ENCODE measurements around the gene MORN2.
A peak's percentile ranks its signal among the peaks of the same experiment; 100 is the strongest.

Gene MORN2

DNA sequence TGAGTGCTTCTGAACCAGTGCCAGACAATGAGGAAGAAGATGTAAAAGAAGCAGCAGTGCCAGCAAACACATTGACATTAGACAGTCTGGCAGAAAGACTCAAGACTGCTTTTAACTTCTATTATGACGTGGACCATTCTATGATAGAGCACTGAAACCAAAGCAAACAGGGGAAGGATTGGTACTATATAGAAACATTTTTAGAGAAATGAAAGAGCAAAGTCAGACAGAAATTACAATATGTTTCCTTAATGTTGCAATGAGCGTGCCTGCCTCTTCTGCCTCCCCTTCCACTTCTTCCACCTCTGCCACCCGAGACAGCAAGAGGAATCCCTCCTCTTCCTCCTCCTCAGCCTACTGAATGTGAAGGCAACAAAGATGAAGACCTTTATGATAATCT is 39.8 kb upstream of the MORN2 start:
- TF ChIP-seq, protein P1, sequence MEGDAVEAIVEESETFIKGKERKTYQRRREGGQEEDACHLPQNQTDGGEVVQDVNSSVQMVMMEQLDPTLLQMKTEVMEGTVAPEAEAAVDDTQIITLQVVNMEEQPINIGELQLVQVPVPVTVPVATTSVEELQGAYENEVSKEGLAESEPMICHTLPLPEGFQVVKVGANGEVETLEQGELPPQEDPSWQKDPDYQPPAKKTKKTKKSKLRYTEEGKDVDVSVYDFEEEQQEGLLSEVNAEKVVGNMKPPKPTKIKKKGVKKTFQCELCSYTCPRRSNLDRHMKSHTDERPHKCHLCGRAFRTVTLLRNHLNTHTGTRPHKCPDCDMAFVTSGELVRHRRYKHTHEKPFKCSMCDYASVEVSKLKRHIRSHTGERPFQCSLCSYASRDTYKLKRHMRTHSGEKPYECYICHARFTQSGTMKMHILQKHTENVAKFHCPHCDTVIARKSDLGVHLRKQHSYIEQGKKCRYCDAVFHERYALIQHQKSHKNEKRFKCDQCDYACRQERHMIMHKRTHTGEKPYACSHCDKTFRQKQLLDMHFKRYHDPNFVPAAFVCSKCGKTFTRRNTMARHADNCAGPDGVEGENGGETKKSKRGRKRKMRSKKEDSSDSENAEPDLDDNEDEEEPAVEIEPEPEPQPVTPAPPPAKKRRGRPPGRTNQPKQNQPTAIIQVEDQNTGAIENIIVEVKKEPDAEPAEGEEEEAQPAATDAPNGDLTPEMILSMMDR (conservative IDR thresholded peaks at IDR 0.05; ENCODE audit: control insufficient read depth, insufficient read depth, low read depth, low read length): no peak
- DNase-seq (ENCODE audit: low read depth): no peak
- no peak overlapping the region for H3K4me3 ChIP-seq (ENCODE audit: control insufficient read depth, low read depth, low read length)

DNA sequence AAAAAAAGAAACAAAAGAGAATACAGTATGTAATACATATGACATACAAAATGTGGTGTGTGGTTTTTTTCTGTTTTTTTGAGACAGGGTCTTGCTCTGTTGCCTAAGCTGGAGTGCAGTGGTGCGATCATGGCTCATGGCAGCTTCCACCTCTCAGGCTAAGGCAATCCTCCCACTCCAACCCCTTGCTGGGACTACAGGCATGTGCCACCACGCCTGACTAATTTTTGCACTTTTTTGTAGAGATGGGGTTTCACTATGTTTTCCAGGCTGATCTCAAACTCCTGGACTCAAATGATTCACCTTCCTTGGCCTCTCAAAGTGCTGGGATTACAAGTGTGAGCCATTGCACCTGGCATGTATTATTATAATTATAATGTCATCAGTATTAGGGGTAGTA is 39.0 kb upstream of the MORN2 start:
- TF ChIP-seq, protein P1 (conservative IDR thresholded peaks at IDR 0.05; ENCODE audit: control insufficient read depth, insufficient read depth, low read depth, low read length): no peak
- no peak overlapping the region for H3K4me3 ChIP-seq (ENCODE audit: control insufficient read depth, low read depth, low read length)
- no peak for DNase-seq (ENCODE audit: low read depth)

GRCh38 chr2:38850045-38850444 is 25.7 kb upstream of the MORN2 start:
- DNase-seq (ENCODE audit: low read depth): no peak
- TF ChIP-seq, protein P1 (conservative IDR thresholded peaks at IDR 0.05; ENCODE audit: control insufficient read depth, insufficient read depth, low read depth, low read length): no peak
- H3K4me3 ChIP-seq (ENCODE audit: control insufficient read depth, low read depth, low read length): no peak overlapping the region

GRCh38 chr2:38856165-38856564 is 19.6 kb upstream of the MORN2 start:
- H3K4me3 ChIP-seq (ENCODE audit: control insufficient read depth, low read depth, low read length): no peak overlapping the region
- peak; percentile 48 for DNase-seq (ENCODE audit: low read depth)
- TF ChIP-seq, protein P1 (conservative IDR thresholded peaks at IDR 0.05; ENCODE audit: control insufficient read depth, insufficient read depth, low read depth, low read length): no peak

- H3K4me3 ChIP-seq (ENCODE audit: control insufficient read depth, low read depth, low read length): no peak overlapping the region
- TF ChIP-seq, protein P1 (conservative IDR thresholded peaks at IDR 0.05; ENCODE audit: control insufficient read depth, insufficient read depth, low read depth, low read length): no peak
- no peak for DNase-seq (ENCODE audit: low read depth)
These were observed 13.3 kb upstream of the MORN2 start for GRCh38 chr2:38862476-38862875.

DNA sequence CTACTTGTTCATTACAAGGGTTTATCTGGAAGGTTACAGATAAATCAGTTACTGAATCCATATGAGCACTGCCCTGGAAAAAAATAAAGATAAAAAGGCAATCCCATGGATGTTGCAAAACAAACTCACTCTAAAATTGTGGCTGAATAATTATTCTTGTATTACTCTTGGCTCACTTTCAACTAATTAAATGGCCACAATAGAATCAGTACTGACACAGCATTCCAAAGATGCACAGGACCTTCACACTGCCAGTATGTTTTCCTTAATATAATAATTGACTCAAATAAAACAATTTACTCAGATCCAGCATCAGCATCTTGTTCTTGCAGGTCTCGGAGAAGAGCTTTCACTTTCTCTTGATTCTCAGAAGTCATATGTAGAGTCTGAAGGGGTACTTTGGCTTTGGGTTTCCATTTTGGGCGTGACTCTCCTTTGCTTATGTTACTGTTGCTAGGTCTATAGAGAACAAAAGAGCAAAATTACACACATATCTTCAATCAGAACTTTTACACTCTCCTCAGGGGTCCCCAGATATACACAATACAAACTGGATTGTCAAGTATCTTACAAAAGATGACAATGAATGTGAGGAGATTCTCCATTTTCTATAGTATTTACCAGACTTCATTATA is 12.6 kb upstream of the MORN2 start:
- TF ChIP-seq, protein P1 (conservative IDR thresholded peaks at IDR 0.05; ENCODE audit: control insufficient read depth, insufficient read depth, low read depth, low read length): no peak

More for the DNA sequence above, 12.6 kb upstream of the MORN2 start:
- DNase-seq (ENCODE audit: low read depth): no peak
- no peak overlapping the region for H3K4me3 ChIP-seq (ENCODE audit: control insufficient read depth, low read depth, low read length)
